PC-9 (cell line): ENCODE data around the gene PURA. TPM values are rescaled to one million over a fixed set of nuclear protein-coding genes. Genes with fewer than 3 reads are reported as not detected.

Experiments
- BruUV-seq: library from RNA; stranded (reverse); fragments of 400-500 nt; replicated peaks from 2 replicates; lab custom pipeline; 2021; lab: Mats Ljungman, UMichigan
- CTCF ChIA-PET: fragments of 300-600 bp; sonication (Branson Sonifier 250); formaldehyde crosslinking; loops from one replicate; lab custom pipeline; 2022; ENCODE audit warnings: antibody characterized with exemption; lab: Charles Lee
- POLR2A ChIA-PET: fragments of 300-600 bp; sonication (Branson Sonifier 250); formaldehyde crosslinking; loops from one replicate; lab custom pipeline; 2022; ENCODE audit warnings: antibody characterized with exemption; ENCODE audit not compliant: unreplicated experiment; lab: Charles Lee
- DNase-seq, 2 experiments: peaks; one replicate each; pipeline versions ENCODE4 v3.0.0 to v3.0.0-alpha.2; 2015 to 2022; ENCODE audit warnings: mixed read lengths in 1 of 2
- H2AFZ ChIP-seq: fragments of 200-600 bp; sonication (generic); 2 replicates; pipeline ENCODE4 v1.8.1; 2017; ENCODE audit warnings: antibody characterized with exemption
- H3F3A ChIP-seq: fragments of 200-600 bp; sonication (generic); 2 replicates; pipeline ENCODE4 v1.8.1; 2017; ENCODE audit warnings: antibody characterized with exemption, mild to moderate bottlenecking, low read depth; ENCODE audit not compliant: insufficient read depth
- H3K27ac ChIP-seq: fragments of 200-600 bp; sonication (generic); 2 replicates; pipeline ENCODE4 v1.6.1; 2016; ENCODE audit warnings: mixed run types
- H3K27me3 ChIP-seq: fragments of 200-600 bp; sonication (generic); 2 replicates; pipeline ENCODE4 v1.6.1; 2016; ENCODE audit warnings: low read depth, mixed run types; ENCODE audit not compliant: insufficient read depth
- H3K36me3 ChIP-seq: fragments of 200-600 bp; sonication (generic); 2 replicates; pipeline ENCODE4 v1.6.1; 2016; ENCODE audit warnings: low read depth, mixed run types
- H3K4me1 ChIP-seq: fragments of 200-600 bp; sonication (generic); replicated peaks from 2 replicates; pipeline ENCODE4 v1.6.1; 2016; ENCODE audit warnings: mixed run types; ENCODE audit not compliant: insufficient read depth
- H3K4me2 ChIP-seq: fragments of 200-600 bp; sonication (generic); 2 replicates; pipeline ENCODE4 v1.6.1; 2017; ENCODE audit warnings: mixed run types
- H3K4me3 ChIP-seq: fragments of 200-600 bp; sonication (generic); 2 replicates; pipeline ENCODE4 v1.6.1; 2016; ENCODE audit warnings: mixed run types
- H3K79me2 ChIP-seq: fragments of 200-600 bp; sonication (generic); 2 replicates; pipeline ENCODE4 v1.6.1; 2017; ENCODE audit warnings: low read depth, mixed run types
- H3K9me2 ChIP-seq: fragments of 200-600 bp; sonication (generic); 2 replicates; pipeline ENCODE4 v1.8.1; 2017; ENCODE audit warnings: mild to moderate bottlenecking; ENCODE audit not compliant: insufficient read depth
- H3K9me3 ChIP-seq: fragments of 200-600 bp; sonication (generic); 2 replicates; pipeline ENCODE4 v1.8.1; 2016; ENCODE audit warnings: low read depth; ENCODE audit not compliant: insufficient read depth
- H4K20me1 ChIP-seq: fragments of 200-600 bp; sonication (generic); 2 replicates; pipeline ENCODE4 v1.8.1; 2017; ENCODE audit not compliant: insufficient read depth
- CTCF ChIP-seq: fragments of 200-600 bp; sonication (generic); conservative IDR thresholded peaks from 2 replicates; pipeline ENCODE4 v1.6.1; 2017; ENCODE audit warnings: mixed run types, antibody characterized with exemption, mild to moderate bottlenecking, moderate library complexity
- EZH2 ChIP-seq: fragments of 200-600 bp; sonication (generic); IDR thresholded peaks from 2 replicates; pipeline ENCODE4 v1.8.0; 2017; ENCODE audit warnings: antibody characterized with exemption, low read depth
- intact Hi-C: fragments of 100-400 bp; cut with micrococcal nuclease; formaldehyde crosslinking; loops from one replicate; pipeline ENCODE4 v1.10.0; 2022; ENCODE audit not compliant: unreplicated experiment
- total RNA-seq: library from RNA; stranded (reverse); gene quantifications from 2 replicates; pipeline ENCODE4 v1.2.3, GENCODE V29; 2021

The PURA gene
- total RNA-seq, 1 experiment from 2014 or later: 13.6 TPM

- Histone ChIP-seq H3F3A (no peaks in the 10 kb centered on the region), H3K36me3 (no peaks in the 10 kb centered on the region), H3K79me2 (no peaks in the 10 kb centered on the region), H2AFZ (no peak overlapping the region), H3K4me2 (no peak overlapping the region), H3K9me3 (no peaks in the 10 kb centered on the region), H3K9me2 (no peaks in the 10 kb centered on the region), H4K20me1 (no peaks in the 10 kb centered on the region; the same call in 1 of the 2 replicates), H3K4me3 (no peak overlapping the region), H3K27me3 (no peaks in the 10 kb centered on the region), H3K4me1 (no peaks in the 10 kb centered on the region), H3K27ac (no peak overlapping the region)
- DNase-seq: no peak
- TF ChIP-seq EZH2 (no peak), CTCF (no peak)
- intact Hi-C loops: no loop called here
- POLR2A ChIA-PET: no interaction called here
- CTCF ChIA-PET: no interaction called here
- no TSS peak for BruUV-seq
Measured at GRCh38 chr5:140146523-140146842, 32.6 kb downstream of the PURA start.

- intact Hi-C loops: no loop called here
- POLR2A ChIA-PET: no interaction called here
- H3K9me2 ChIP-seq: no peaks in the 10 kb centered on the region
- TF ChIP-seq CTCF: no peak
- no peak for TF ChIP-seq EZH2
- CTCF ChIA-PET: no interaction called here
- H3K9me3 ChIP-seq: no peaks in the 10 kb centered on the region
- BruUV-seq: no TSS peak
- no peaks in the 10 kb centered on the region for H3K4me1 ChIP-seq
- H3K79me2 ChIP-seq: no peaks in the 10 kb centered on the region
- no peaks in the 10 kb centered on the region for H3F3A ChIP-seq
- no peak overlapping the region for H3K27ac ChIP-seq
- no peaks in the 10 kb centered on the region for H3K27me3 ChIP-seq
- DNase-seq: no peak
- no peak overlapping the region for H3K4me2 ChIP-seq
- no peaks in the 10 kb centered on the region; the same call in 1 of the 2 replicates for H4K20me1 ChIP-seq
- H3K4me3 ChIP-seq: no peak overlapping the region
- no peak overlapping the region for H2AFZ ChIP-seq
- no peaks in the 10 kb centered on the region for H3K36me3 ChIP-seq
Measured at GRCh38 chr5:140147460-140147859, 33.6 kb downstream of the PURA start.

DNA sequence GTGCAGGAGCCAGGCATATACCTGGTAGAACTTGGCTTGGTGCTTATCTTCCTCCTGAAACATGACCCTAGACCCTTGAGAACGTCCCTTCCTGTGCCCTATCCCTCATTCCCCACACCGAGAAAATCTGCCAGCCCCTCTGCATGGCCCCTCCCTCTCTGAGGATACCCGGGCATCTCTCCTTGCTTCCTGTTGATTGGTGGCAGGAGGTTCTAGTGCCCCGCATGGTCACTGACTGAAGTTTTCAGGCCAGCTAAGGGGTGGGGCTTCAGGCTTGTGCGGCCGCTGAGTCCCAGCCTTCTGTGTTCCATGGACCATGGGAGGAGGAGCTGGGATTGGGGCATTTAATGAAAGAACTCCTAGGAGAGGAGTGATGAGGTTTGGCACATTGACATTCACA, 34.6 kb downstream of the PURA start:
- DNase-seq: no peak
- TF ChIP-seq CTCF: no peak
- TF ChIP-seq EZH2: no peak
- Histone ChIP-seq H3K27ac (no peak overlapping the region), H3K27me3 (no peaks in the 10 kb centered on the region), H2AFZ (no peak overlapping the region), H3K79me2 (no peaks in the 10 kb centered on the region), H3K4me1 (no peaks in the 10 kb centered on the region), H3F3A (no peaks in the 10 kb centered on the region), H3K9me3 (no peaks in the 10 kb centered on the region), H3K9me2 (no peaks in the 10 kb centered on the region), H3K36me3 (no peaks in the 10 kb centered on the region), H3K4me3 (no peak overlapping the region), H3K4me2 (no peak overlapping the region), H4K20me1 (no peaks in the 10 kb centered on the region; the same call in 1 of the 2 replicates)
- no TSS peak for BruUV-seq
- intact Hi-C loops: no loop called here
- ChIA-PET CTCF (no interaction called here), POLR2A (no interaction called here)
